Transverse colon (tissue), 3 donors: Measurements from ENCODE around the gene SLC9B1.

ENCODE experiments used
- POLR2A ChIP-seq: fragments of 450-650 bp; IDR thresholded peaks from one replicate; pipeline ENCODE4 v1.6.1; 2016; ENCODE audit warnings: antibody characterized with exemption, mild to moderate bottlenecking, moderate library complexity
- TF ChIP-seq, protein P1 (sequence below), 5 experiments: fragments of 200-600 bp in 3 of 5; fragments of 450-650 bp in 2 of 5; sonication (generic) in 3 of 5; IDR thresholded peaks; 1 replicate in 2 of 5; 2 replicates in 3 of 5; pipeline ENCODE4 v1.5.1; 2016 to 2017; ENCODE audit warnings: antibody characterized with exemption in 5 of 5, inconsistent platforms in 3 of 5, mild to moderate bottlenecking in 2 of 5, moderate library complexity in 1 of 5

DNA sequence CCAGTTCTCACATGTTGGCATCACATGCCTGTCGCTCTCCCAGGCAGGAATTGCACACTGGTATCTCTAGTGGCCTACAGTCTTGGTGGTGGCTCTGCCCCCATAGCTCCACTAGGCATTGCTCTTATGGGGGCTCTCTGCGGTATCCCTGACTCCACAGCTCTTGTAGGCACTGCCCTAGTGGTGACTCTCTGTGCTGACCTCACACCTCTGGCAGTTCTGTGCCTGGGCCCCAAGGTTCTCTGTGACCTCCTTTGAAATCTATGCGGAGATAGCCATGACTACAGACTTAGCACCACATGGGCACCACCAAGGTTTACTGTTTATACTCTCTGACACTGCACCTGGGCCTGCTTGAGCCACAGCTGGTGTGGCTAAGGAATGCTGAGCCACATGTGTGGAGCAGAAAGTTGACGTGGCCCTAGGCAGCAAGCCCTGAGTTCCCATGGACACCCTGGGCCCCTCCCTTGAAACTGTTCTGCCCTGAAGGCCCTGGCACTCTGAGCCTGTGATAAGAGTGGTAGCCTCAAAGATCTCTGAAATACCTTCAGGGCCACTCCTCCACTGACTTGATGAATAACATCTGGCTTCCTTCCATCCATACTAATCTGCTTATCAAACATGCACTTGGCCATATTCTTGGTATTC, 8.0 kb downstream of the SLC9B1 start:
- TF ChIP-seq, protein P1, sequence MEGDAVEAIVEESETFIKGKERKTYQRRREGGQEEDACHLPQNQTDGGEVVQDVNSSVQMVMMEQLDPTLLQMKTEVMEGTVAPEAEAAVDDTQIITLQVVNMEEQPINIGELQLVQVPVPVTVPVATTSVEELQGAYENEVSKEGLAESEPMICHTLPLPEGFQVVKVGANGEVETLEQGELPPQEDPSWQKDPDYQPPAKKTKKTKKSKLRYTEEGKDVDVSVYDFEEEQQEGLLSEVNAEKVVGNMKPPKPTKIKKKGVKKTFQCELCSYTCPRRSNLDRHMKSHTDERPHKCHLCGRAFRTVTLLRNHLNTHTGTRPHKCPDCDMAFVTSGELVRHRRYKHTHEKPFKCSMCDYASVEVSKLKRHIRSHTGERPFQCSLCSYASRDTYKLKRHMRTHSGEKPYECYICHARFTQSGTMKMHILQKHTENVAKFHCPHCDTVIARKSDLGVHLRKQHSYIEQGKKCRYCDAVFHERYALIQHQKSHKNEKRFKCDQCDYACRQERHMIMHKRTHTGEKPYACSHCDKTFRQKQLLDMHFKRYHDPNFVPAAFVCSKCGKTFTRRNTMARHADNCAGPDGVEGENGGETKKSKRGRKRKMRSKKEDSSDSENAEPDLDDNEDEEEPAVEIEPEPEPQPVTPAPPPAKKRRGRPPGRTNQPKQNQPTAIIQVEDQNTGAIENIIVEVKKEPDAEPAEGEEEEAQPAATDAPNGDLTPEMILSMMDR (IDR thresholded peaks at IDR 0.05), result no peak
- no peak for TF ChIP-seq POLR2A
